GM23248 (cell line): ENCODE data around the gene PLCB4.

ENCODE experiments used
- EZH2 ChIP-seq: fragments of 200-600 bp; sonication (generic); IDR thresholded peaks from 2 replicates; pipeline ENCODE4 v1.6.1; 2018; ENCODE audit warnings: antibody characterized with exemption, mild to moderate bottlenecking; ENCODE audit not compliant: insufficient read depth, poor library complexity, severe bottlenecking
- EZH2phosphoT487 ChIP-seq: fragments of 200-600 bp; sonication (generic); IDR thresholded peaks from 2 replicates; pipeline ENCODE4 v1.6.1; 2018; ENCODE audit warnings: antibody characterized with exemption, moderate library complexity, mild to moderate bottlenecking, low read depth; ENCODE audit not compliant: insufficient read depth

- TF ChIP-seq EZH2phosphoT487: no peak
- TF ChIP-seq EZH2: no peak
Measured at GRCh38 chr20:9507544-9508239, 438.8 kb downstream of the PLCB4 start.
